HG03025 (cell line): ENCODE results near the gene HSPBAP1.

Experiments
- ATAC-seq: cut with Tn5 transposase; IDR thresholded peaks from one replicate; pipeline ENCODE4 v1.9.1; 2021; ENCODE audit warnings: mild to moderate bottlenecking, moderate library complexity; ENCODE audit not compliant: unreplicated experiment, low FRiP score

The HSPBAP1 gene, protein sequence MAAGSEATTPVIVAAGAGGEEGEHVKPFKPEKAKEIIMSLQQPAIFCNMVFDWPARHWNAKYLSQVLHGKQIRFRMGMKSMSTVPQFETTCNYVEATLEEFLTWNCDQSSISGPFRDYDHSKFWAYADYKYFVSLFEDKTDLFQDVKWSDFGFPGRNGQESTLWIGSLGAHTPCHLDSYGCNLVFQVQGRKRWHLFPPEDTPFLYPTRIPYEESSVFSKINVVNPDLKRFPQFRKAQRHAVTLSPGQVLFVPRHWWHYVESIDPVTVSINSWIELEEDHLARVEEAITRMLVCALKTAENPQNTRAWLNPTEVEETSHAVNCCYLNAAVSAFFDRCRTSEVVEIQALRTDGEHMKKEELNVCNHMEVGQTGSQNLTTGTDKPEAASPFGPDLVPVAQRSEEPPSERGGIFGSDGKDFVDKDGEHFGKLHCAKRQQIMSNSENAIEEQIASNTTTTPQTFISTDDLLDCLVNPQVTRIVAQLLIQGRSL

DNA sequence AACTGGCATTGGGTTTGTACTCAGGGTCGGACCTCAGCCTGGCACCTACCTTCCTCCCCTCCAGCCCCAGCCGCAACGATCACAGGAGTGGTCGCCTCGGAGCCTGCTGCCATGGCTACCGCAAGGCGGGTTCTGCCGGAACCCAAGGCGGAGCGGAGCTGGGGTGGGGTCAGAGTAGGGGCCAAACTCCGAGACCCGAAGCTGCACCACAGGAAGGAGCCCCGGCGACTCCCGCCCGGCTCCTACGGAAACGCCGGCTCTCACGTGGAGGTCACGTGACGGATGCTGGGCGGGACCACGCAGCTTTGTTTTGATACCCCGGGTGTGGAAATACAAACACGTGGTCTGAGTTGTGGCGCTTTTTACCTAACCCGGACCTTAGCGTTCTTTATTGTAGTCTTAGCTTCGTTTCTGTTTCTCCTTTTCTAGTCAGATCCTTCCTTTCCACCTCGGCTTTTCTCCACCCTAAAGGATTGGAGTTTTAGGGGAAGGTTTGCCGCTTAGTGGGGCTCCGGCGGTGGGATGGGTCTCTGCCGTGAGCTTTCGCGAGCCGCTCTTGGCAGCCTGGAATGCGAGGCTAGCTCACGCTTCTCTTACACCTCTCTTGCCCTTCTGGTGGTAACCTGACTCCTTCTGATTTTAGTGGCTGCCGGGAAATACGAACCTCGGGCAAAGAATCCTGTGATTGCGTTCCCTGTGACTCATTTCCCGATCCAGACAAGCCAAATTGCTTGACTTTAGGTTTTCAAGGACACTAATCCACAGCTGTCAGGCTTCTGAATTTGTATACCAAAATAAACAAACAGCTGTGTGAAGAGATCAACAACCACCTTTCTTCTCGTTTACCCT is at the start of gene HSPBAP1:
Gene HSPBAP1, minus strand, starts transcription at position 264 of the 849 bp plus-strand sequence. Its CDS starts 151 bp downstream, at position 113.
- ATAC-seq: peak; percentile 56

DNA sequence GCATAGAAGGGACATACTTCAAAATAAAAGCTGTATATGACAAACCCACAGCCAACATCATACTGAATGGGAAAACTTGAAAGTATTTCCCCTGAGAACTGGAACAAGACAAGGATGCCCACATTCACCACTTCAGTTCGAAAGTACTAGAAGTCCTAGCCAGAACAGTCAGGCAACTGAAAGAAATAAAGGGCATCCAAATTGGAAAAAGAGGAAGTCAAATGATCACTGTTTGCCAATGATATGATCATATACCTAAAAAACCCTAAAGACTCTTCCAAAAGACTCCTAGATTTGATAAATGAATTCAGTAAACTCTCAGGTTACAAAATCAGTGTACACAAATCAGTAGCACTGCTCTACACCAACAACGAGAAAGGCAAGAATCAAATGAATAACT is 42.0 kb upstream of the HSPBAP1 start:
- no peak for ATAC-seq

DNA sequence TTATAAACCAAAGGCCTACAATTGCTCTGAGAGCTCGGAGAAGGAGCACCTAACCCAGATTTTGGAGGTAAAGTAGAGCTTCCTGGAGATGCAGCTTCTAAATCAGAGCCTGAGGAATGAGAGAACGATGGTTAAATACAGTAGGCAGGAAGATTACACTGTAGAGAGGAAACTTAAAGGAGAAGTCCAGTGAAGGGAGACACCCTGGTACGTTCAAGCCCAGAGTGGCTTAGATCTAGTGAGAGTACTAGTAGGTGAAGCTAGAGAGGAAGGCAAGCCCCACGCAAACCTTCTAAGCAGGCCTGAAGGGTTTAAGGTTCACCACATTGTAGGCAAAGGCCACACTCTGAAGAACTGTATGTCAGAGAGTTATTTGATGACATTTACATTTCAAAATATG is 34.6 kb upstream of the HSPBAP1 start:
- ATAC-seq: no peak

GRCh38 chr3:122826278-122826677 is 32.6 kb upstream of the HSPBAP1 start:
- ATAC-seq: no peak

DNA sequence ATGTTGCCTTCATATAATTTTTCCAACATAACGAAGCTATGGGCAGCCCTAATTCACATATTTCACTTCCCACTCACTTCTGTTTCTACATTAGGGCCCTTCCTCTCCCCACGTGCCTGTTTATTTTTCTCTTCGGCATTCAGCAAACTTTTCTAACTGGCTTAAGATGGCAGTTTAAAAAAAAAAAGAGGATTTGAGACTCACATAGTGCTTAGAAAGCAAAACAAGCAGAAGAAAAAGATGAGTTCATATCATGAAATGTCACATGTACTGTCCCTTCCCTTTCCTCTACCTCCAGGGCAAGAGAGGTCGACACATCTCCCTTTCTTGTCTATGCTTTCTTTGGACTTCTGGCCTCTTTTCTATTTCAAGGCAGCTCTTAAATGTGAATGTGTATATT is 31.8 kb upstream of the HSPBAP1 start:
- no peak for ATAC-seq

GRCh38 chr3:122824465-122825381 is 31.1 kb upstream of the HSPBAP1 start:
- ATAC-seq: no peak

DNA sequence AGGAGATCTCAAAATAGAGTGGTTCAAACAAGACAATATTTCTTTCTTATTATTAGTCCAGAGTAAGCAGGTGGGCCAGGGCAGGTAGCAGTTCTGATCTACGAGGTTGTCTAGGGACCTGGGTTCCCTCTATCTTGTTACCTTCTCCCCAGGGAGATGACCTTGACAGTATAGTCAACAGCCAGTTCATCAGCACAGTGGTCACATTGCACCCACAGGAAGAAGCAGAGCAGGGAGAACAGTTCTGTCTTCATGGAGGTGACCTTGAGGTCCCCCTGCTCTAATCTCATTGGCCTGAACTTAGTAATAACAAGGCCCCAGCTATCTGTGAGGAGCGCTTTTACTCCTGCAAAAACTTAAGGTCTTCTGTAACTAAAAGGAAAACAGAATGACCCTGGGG is 23.0 kb upstream of the HSPBAP1 start:
- ATAC-seq: no peak

- no peak for ATAC-seq
Measured at GRCh38 chr3:122810734-122811133, 17.1 kb upstream of the HSPBAP1 start.

GRCh38 chr3:122803977-122804376 is 10.3 kb upstream of the HSPBAP1 start:
- no peak for ATAC-seq

GRCh38 chr3:122802323-122802722 is 8.7 kb upstream of the HSPBAP1 start:
- no peak for ATAC-seq

DNA sequence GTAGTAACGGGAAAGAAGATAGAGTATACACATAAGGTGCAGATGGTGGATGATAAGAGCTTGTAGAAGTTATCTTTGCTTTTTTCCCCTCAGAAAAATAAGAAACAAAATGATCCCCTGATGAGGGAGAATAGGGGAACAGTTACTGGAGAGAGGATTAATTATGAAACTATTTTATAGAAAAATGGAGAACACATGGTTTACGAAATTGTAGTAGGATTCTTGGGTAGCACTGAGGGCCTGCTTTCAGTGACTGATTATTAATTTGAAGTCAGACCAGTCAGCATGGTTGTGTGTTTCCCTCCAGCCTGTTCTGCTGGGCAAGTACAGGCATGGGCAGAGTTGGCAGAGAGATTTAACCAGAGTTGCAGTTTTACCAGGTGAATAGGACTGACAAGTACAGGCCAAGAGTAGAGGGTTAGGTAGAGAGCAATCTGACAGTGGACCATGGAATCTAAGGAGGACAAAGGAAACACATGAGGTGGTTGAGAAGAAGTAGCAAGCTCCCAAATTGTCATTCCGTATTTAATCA is 7.1 kb upstream of the HSPBAP1 start:
- ATAC-seq: no peak

- ATAC-seq: no peak
Measured at GRCh38 chr3:122800031-122800430, 6.4 kb upstream of the HSPBAP1 start.

GRCh38 chr3:122799322-122799721 is 5.7 kb upstream of the HSPBAP1 start:
- ATAC-seq: no peak

DNA sequence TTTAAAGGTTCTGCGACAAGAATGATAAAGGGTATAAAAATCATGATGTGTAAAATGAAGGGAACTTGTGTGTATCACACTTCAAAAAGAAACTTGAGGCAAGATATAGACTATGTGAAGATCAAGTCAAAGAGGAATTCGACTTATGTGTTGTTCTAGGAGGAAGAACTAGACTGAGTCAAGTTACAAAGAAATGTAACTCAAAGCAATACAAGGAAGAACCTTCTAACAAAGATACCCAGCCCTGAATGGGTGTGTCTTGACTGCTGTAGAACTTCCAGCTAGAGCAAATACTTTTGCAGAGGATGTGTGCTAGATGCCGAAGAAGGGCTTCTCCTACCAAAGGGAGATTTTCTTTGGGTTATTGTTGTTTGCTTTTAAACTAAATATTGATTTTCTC is 3.7 kb upstream of the HSPBAP1 start:
- no peak for ATAC-seq

GRCh38 chr3:122795674-122796195 is 2.1 kb upstream of the HSPBAP1 start:
- no peak for ATAC-seq

- peak; percentile 72 for ATAC-seq
Measured at GRCh38 chr3:122794779-122795673, 1.4 kb upstream of the HSPBAP1 start, which contains the start of gene SLC49A4. Gene SLC49A4 (plus strand): TSS chr3:122795069. CDS start chr3:122795193, 124 bp downstream.

DNA sequence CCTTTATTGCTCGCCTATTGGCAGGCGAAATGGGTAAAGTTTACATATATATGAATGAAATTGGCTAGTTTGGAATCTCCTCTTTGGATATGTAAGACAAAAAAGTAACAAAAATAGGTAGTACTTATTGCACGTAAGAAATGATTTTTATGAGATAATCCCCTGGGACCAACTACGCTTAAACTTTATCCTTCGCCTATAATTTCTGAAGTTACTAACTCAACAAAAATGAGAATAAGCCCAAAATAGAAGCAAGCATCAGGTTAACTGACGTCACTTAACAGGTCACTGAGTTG is 800 bp upstream of the HSPBAP1 start:
- ATAC-seq: no peak

- no peak for ATAC-seq
Measured at GRCh38 chr3:122789585-122790273, 3.9 kb downstream of the HSPBAP1 start.
